COLO668 (cell line): ENCODE data around the gene SF3B2.

Experiments used
- DNase-seq: peaks from one replicate; lab custom pipeline; 2025; ENCODE audit not compliant: unreplicated experiment; lab: John Stamatoyannopoulos, UW

Gene SF3B2

GRCh38 chr11:66048547-66049323 lies 3.4 kb upstream of the SF3B2 start, which contains the start of gene GAL3ST3:
TSS of gene GAL3ST3 (minus strand) at chr11:66049161. CDS start at chr11:66045415, 3,746 bp downstream.
- no peak for DNase-seq

- DNase-seq = peak; percentile 20
These were observed 1.5 kb upstream of the SF3B2 start for GRCh38 chr11:66050581-66051231.

DNA sequence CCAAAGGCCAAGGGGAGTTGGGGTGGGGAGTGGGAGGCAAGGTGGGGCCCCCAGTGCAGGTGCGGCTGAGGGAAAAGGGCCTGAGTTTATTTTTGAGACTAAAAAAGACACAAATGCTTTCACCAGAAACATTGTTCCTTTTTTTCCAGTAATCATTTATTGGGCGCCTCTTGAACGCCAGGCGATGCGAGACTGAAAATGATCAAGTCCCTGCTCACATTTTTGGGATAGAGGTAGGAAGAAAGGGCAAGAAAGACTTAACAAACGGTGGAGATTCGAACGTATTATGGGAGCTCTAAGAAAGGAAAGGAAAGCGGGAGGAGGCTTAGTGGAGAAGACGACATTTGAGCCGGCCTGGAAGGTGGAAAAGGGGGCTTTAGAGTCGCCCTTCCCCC lies 796 bp upstream of the SF3B2 start:
- no peak for DNase-seq

DNA sequence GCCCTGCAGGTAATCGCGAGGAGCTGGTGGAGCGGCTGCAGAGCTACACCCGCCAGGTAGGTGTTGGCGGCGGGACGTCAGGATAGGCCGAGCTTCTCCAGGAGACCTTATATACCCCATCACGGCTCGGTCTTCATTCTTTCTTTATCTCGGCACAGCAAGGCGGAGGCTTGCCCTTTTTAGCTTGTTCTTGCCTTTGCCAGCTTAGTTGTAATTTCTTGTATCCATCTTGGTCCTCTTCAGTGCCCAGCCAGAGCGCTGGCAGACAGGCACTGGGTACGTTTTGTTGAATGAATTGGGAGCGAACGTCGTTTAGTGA lies 459 bp downstream of the SF3B2 start:
- DNase-seq = no peak

DNA sequence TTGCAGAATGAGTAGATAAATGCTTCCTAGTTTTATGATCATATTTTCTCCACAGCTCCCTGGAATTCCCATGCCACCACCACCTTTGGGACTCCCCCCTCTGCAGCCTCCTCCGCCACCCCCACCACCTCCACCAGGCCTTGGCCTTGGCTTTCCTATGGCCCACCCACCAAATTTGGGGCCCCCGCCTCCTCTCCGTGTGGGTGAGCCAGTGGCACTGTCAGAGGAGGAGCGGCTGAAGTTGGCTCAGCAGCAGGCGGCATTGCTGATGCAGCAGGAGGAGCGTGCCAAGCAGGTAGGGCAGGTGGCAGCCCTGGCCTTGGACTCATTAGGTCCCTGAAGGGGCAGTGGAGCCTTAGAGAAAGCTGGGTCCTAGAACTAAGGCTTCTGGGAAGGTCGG lies 2.9 kb downstream of the SF3B2 start:
- DNase-seq = no peak

GRCh38 chr11:66056501-66056900 lies 4.3 kb downstream of the SF3B2 start:
- DNase-seq = no peak

DNA sequence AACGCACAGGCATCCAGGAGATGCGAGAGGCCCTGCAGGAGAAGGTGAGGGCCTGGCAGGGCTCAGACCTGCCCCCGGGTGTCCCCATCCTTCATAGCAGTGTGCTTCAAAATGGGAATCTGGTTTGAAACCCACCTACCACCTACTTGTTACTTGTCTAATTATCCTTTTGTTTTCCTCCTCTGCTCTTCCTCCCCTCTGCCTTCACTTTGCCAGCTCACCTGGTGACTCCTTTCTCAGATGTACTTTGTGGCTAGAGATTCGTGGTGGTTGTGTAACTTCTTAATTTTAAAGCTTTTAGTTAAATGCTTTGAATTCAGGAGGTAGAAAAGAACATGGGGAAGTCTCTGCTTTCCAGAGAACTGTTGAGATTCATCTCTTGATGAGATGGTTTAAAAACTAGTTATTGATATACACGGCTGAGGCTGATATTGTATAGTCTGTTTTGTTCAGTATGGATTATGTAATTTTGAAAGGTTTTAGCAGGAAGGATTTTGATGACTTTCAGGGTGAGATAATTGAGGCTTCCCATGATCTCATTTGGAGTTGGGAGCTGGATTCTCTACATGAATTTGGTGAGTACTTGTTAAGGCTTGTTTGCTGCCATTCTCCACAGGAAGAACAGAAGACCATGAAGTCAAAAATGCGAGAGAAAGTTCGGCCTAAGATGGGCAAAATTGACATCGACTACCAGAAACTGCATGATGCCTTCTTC lies 8.0 kb downstream of the SF3B2 start:
- no peak for DNase-seq

DNA sequence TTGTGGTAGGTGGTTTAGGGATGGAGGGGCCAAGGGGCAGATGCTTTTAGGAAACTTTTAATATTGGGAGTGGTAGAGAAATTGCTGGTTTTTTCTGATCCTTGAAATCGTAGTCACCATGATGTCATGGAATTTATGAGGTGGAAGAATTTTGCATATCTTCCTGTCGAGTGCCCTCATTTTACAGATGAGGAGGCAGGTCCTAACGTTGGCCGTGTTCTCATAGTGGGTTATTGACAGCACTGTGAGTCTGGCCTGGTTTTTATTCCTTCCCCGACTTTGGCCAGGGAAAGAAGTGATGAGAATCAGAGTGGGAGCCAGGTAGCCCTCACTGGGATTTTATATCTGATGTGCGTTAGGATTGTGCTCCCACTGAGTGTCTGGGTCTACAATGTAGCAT lies 9.1 kb downstream of the SF3B2 start:
- DNase-seq = no peak

GRCh38 chr11:66062408-66062807 lies 10.2 kb downstream of the SF3B2 start:
- DNase-seq = no peak

GRCh38 chr11:66063900-66064299 lies 11.7 kb downstream of the SF3B2 start:
- no peak for DNase-seq

GRCh38 chr11:66064571-66064970 lies 12.4 kb downstream of the SF3B2 start:
- no peak for DNase-seq

- no peak for DNase-seq
These were observed 14.6 kb downstream of the SF3B2 start for GRCh38 chr11:66066751-66067150.

- DNase-seq = no peak
These were observed 15.5 kb downstream of the SF3B2 start for GRCh38 chr11:66067640-66068039.

GRCh38 chr11:66068154-66068821 lies 16.1 kb downstream of the SF3B2 start:
- peak; percentile 67 for DNase-seq

- DNase-seq = no peak
These were observed 17.0 kb downstream of the SF3B2 start for GRCh38 chr11:66068923-66069714.

GRCh38 chr11:66069715-66070603 lies 17.8 kb downstream of the SF3B2 start, which contains the start of gene PACS1:
TSS of gene PACS1 (plus strand) at chr11:66070272. CDS start at chr11:66070487, 215 bp downstream.
- peak; percentile 73 for DNase-seq

DNA sequence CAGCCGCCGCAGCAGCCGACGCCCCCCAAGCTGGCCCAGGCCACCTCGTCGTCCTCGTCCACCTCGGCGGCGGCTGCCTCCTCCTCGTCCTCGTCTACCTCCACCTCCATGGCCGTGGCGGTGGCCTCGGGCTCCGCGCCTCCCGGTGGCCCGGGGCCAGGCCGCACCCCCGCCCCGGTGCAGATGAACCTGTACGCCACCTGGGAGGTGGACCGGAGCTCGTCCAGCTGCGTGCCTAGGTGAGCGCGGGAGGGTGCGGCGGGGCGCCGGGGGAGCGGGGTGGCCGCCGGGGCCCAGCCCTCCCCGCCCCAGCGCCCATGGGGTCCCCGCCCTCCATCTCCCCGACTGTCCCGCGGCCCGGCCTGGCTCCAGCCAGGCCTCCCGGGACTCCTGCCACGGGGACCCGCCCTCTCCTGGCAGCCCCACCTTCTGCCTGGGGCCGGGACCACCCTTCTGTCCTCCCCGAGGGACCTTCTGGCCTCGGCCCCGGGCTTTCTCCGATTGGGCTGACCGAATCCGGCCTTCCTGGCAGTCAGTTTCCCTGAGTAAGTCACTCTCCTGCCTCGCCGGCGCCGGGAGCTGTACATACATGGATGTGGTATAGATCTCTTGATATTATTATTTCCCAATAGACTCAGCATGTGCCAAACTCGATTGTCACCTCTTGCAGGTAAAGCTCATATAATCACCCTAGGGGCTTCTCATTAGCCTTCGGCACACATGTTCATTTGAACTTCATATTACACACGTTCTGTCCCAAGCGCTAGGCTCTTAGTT lies 18.6 kb downstream of the SF3B2 start:
- peak; percentile 34 for DNase-seq

- DNase-seq = no peak
These were observed 19.2 kb downstream of the SF3B2 start for GRCh38 chr11:66071381-66071801.

DNA sequence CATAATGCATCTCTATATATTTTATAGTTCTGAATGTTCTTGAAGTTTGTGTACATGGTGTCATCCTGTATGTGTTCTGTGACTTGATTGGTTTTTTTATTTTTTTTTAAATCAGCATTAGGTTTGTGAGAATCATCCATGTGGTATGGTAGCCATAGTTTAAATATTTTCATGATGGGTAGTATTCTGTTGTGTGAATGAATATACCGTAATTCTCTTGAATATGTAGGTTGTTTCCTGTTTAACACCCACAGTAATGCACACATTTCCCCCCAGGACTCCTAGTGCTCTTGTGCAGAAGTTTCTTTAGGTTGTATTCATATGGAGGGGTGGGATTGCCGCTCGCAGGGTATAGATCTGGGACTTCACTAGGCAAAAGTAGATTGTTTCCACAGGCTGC lies 19.9 kb downstream of the SF3B2 start:
- no peak for DNase-seq
